Neural crest cell (in vitro differentiated cells): ENCODE results near the gene RASGRF2. TPM values are rescaled to one million over a fixed set of nuclear protein-coding genes. Genes with fewer than 3 reads are reported as not detected.

Source experiments
- DNase-seq: peaks from one replicate; pipeline ENCODE4 v3.0.0; 2021; ENCODE audit warnings: low read depth, mixed read lengths, low spot score
- H3K27ac Mint-ChIP-seq: one replicate; pipeline ENCODE4 v1.8.0; 2021; ENCODE audit warnings: mild to moderate bottlenecking, mixed read lengths; ENCODE audit not compliant: unreplicated experiment
- H3K27me3 Mint-ChIP-seq: 2 replicates; pipeline ENCODE4 v1.8.0; 2021; ENCODE audit warnings: low read depth, mild to moderate bottlenecking, mixed read lengths
- H3K36me3 Mint-ChIP-seq: 2 replicates; pipeline ENCODE4 v1.8.0; 2021; ENCODE audit warnings: low read depth, mild to moderate bottlenecking, mixed read lengths
- H3K4me1 Mint-ChIP-seq: 2 replicates; pipeline ENCODE4 v1.8.0; 2021; ENCODE audit warnings: mixed read lengths
- H3K4me3 Mint-ChIP-seq: one replicate; pipeline ENCODE4 v1.8.0; 2021; ENCODE audit warnings: mild to moderate bottlenecking, mixed read lengths
- H3K9me3 Mint-ChIP-seq: 2 replicates; pipeline ENCODE4 v1.8.0; 2021; ENCODE audit warnings: mixed read lengths
- total RNA-seq: library from RNA; stranded (reverse); gene quantifications from 2 replicates; pipeline ENCODE4 v1.2.1, GENCODE V29; 2021
- TF ChIP-seq, protein P1 (sequence below): fragments of 200-600 bp; sonication (generic); conservative IDR thresholded peaks from 2 replicates; pipeline ENCODE4 v1.5.0; 2021; ENCODE audit warnings: antibody characterized with exemption, mild to moderate bottlenecking

The RASGRF2 gene
- total RNA-seq, 1 donor from 2014 or later = 0.19 TPM

DNA sequence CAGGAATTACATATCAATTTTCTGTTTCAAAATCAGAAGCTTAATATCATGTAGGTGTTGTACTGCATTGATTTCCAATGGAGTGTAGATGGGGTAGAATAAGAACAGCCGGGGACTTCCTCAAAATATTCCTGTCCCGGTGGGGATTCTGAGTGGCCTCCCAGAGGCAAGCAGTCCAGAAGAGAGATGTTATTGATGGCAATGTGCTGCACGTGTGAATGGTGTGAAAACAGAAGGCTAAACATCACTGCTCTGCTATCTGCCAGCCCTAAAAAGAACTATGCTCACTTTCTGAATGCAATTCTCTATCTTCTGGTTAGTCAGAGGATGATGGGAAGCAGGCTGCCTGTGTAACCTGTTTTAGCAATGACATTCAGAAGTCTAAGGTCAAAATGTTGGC, 181.9 kb downstream of the RASGRF2 start:
- no peak overlapping the region for H3K4me3 Mint-ChIP-seq
- TF ChIP-seq, protein P1, sequence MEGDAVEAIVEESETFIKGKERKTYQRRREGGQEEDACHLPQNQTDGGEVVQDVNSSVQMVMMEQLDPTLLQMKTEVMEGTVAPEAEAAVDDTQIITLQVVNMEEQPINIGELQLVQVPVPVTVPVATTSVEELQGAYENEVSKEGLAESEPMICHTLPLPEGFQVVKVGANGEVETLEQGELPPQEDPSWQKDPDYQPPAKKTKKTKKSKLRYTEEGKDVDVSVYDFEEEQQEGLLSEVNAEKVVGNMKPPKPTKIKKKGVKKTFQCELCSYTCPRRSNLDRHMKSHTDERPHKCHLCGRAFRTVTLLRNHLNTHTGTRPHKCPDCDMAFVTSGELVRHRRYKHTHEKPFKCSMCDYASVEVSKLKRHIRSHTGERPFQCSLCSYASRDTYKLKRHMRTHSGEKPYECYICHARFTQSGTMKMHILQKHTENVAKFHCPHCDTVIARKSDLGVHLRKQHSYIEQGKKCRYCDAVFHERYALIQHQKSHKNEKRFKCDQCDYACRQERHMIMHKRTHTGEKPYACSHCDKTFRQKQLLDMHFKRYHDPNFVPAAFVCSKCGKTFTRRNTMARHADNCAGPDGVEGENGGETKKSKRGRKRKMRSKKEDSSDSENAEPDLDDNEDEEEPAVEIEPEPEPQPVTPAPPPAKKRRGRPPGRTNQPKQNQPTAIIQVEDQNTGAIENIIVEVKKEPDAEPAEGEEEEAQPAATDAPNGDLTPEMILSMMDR = no peak
- H3K36me3 Mint-ChIP-seq = no peaks in the 10 kb centered on the region

GRCh38 chr5:81145329-81145935, 185.3 kb downstream of the RASGRF2 start:
- H3K4me1 Mint-ChIP-seq = peaks cover 3% of the 10 kb centered on the region
- no peak for DNase-seq
- H3K27me3 Mint-ChIP-seq = no peaks in the 10 kb centered on the region
- no peak overlapping the region for H3K4me3 Mint-ChIP-seq
- TF ChIP-seq, protein P1 = no peak
- no peak overlapping the region for H3K27ac Mint-ChIP-seq
- no peaks in the 10 kb centered on the region for H3K36me3 Mint-ChIP-seq
- H3K9me3 Mint-ChIP-seq = no peaks in the 10 kb centered on the region

More for the DNA sequence above, 181.9 kb downstream of the RASGRF2 start:
- Mint-ChIP-seq H3K4me1 (peaks cover 5% of the 10 kb centered on the region), H3K27ac (no peak overlapping the region), H3K9me3 (peaks cover 7% of the 10 kb centered on the region), H3K27me3 (no peaks in the 10 kb centered on the region)
- no peak for DNase-seq

GRCh38 chr5:81146031-81146430, 185.9 kb downstream of the RASGRF2 start:
- Mint-ChIP-seq H3K4me1 (no peaks in the 10 kb centered on the region), H3K36me3 (no peaks in the 10 kb centered on the region), H3K4me3 (no peak overlapping the region), H3K9me3 (no peaks in the 10 kb centered on the region), H3K27me3 (no peaks in the 10 kb centered on the region), H3K27ac (no peak overlapping the region)
- TF ChIP-seq, protein P1 = no peak
- no peak for DNase-seq

GRCh38 chr5:81147011-81147885, 187.1 kb downstream of the RASGRF2 start:
- H3K27me3 Mint-ChIP-seq = no peaks in the 10 kb centered on the region
- H3K9me3 Mint-ChIP-seq = no peaks in the 10 kb centered on the region
- H3K4me3 Mint-ChIP-seq = no peak overlapping the region
- H3K4me1 Mint-ChIP-seq = no peaks in the 10 kb centered on the region
- no peak for DNase-seq
- no peaks in the 10 kb centered on the region for H3K36me3 Mint-ChIP-seq
- TF ChIP-seq, protein P1 = no peak
- no peak overlapping the region for H3K27ac Mint-ChIP-seq

DNA sequence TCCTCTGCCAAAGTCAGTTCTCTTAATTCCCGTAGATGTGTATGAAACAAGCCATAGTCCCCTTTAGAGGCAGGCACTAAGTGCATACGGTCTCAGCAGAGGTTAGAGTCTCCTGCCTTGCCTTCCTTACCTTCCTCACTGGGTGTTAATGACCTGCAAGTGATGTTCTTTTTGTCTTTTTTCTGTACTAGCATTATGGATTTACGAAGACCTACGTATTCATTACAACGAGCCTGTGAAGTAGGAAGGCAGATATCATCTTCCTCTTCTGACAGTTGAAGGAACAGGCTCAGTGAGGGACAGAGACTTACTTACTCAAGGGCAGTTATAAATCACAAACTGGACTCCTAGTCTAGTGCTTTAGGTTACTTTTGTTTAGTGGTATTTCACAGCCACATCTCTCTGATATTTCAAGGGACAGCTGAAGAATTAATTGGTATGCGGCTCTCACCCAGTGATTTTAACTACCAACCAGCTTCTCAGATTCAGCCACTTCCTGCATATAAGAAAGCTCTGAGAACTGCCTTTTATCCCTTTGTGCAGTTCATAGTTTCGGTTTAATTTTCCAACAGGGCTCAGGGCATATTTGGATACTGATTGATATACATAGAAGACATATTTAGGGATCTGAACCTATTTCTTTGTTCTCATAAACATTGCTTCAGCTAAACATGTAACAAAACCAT, 187.9 kb downstream of the RASGRF2 start:
- no peak overlapping the region for H3K27ac Mint-ChIP-seq
- no peak overlapping the region for H3K4me3 Mint-ChIP-seq
- peaks cover under 1% of the 10 kb centered on the region for H3K9me3 Mint-ChIP-seq
- H3K36me3 Mint-ChIP-seq = no peaks in the 10 kb centered on the region
- no peaks in the 10 kb centered on the region for H3K4me1 Mint-ChIP-seq
- no peak for DNase-seq
- no peaks in the 10 kb centered on the region for H3K27me3 Mint-ChIP-seq
- TF ChIP-seq, protein P1 = no peak
